K562 (cell line): ENCODE results near the gene HOXB6. TPM values are rescaled to one million over a fixed set of nuclear protein-coding genes. Genes with fewer than 3 reads are reported as not detected.

Experiments used
- ATAC-seq: fragments of 200-7000 bp; cut with Tn5 transposase; 3 replicates; pipeline ENCODE4 v1.9.1; 2020; ENCODE audit warnings: moderate library complexity
- BruUV-seq: library from RNA; stranded (reverse); fragments of 400-500 nt; replicated peaks from 2 replicates; lab custom pipeline; 2021; lab: Mats Ljungman, UMichigan
- CTCF ChIA-PET: fragments of 300-600 bp; formaldehyde crosslinking; extraction: SDS; loops from one replicate; lab custom pipeline; 2021; ENCODE audit warnings: low intra/inter-chr PET ratio; lab: Yijun Ruan, JAX
- POLR2A ChIA-PET: fragments of 300-600, 350-650 bp; sonication (Branson Sonifier 250); formaldehyde crosslinking; extraction: SDS; loops from one replicate; lab custom pipeline; 2021; ENCODE audit warnings: antibody characterized with exemption, inconsistent platforms; lab: Yijun Ruan, JAX
- DNase-seq, 4 experiments: peaks; one replicate each; pipeline versions ENCODE4 v3.0.0 to v3.0.0-alpha.2; 2011 to 2018; ENCODE audit warnings: low spot score in 3 of 4, mixed read lengths in 3 of 4; ENCODE audit errors: extremely low read depth in 1 of 4
- FAIRE-seq: peaks from 2 replicates; lab custom pipeline; 2011; peaks lifted over from hg19 to GRCh38; lab: Jason Lieb, UNC
- H2AFZ ChIP-seq: 2 replicates; pipeline ENCODE4 v1.6.0; 2011; ENCODE audit warnings: low read depth, low read length, control low read depth, inconsistent platforms
- H3K27ac ChIP-seq: fragments of 200-600 bp; 3 replicates; pipeline ENCODE4 v1.8.0; 2011; ENCODE audit warnings: low read depth, mild to moderate bottlenecking, control low read depth, inconsistent platforms, low read length, moderate library complexity, mixed read lengths; ENCODE audit errors: extremely low read depth
- H3K27me3 ChIP-seq, 2 experiments: fragments of 300-600 bp in 1 of 2; 2 replicates in 1 of 2; 3 replicates in 1 of 2; pipeline versions ENCODE4 v1.6.0 to v1.8.0; 2011; ENCODE audit warnings: inconsistent platforms in 2 of 2, low read length in 2 of 2, mild to moderate bottlenecking in 1 of 2, mixed read lengths in 1 of 2, moderate library complexity in 1 of 2; ENCODE audit not compliant: control insufficient read depth in 2 of 2, insufficient read depth in 2 of 2
- H3K36me3 ChIP-seq: fragments of 300-600 bp; 3 replicates; pipeline ENCODE4 v1.8.0; 2011; ENCODE audit warnings: mild to moderate bottlenecking, low read length, inconsistent platforms; ENCODE audit not compliant: control insufficient read depth, insufficient read depth
- H3K4me1 ChIP-seq, 2 experiments: fragments of 200-600 bp in 1 of 2; replicated peaks in 1 of 2; 2 replicates in 1 of 2; 3 replicates in 1 of 2; pipeline versions ENCODE4 v1.5.1 to v1.8.0; 2011; ENCODE audit warnings: inconsistent platforms in 2 of 2, low read length in 2 of 2, mild to moderate bottlenecking in 1 of 2, mixed read lengths in 1 of 2, moderate library complexity in 1 of 2; ENCODE audit not compliant: control insufficient read depth in 2 of 2, insufficient read depth in 2 of 2
- H3K4me2 ChIP-seq: 2 replicates; pipeline ENCODE4 v1.6.1; 2011; ENCODE audit warnings: low read length, control low read depth, inconsistent platforms, mixed read lengths; ENCODE audit not compliant: insufficient read depth
- H3K4me3 ChIP-seq: fragments of 200-600 bp; sonication (generic), shearing (Covaris generic); 2 replicates; pipeline ENCODE4 v1.5.1; 2016; ENCODE audit warnings: control low read depth, inconsistent platforms
- H3K79me2 ChIP-seq: fragments of 200-600 bp; 3 replicates; pipeline ENCODE4 v1.8.0; 2011; ENCODE audit warnings: low read length, inconsistent platforms; ENCODE audit not compliant: control insufficient read depth, insufficient read depth
- H3K9ac ChIP-seq, 2 experiments: 2 replicates each; pipeline versions ENCODE4 v1.6.0 to v1.6.1; 2011; ENCODE audit warnings: low read depth in 2 of 2, low read length in 2 of 2, control low read depth in 1 of 2, inconsistent platforms in 1 of 2, mild to moderate bottlenecking in 1 of 2, mixed read lengths in 1 of 2; ENCODE audit not compliant: insufficient read depth in 1 of 2
- H3K9me1 ChIP-seq: one replicate; pipeline ENCODE4 v1.6.0; 2011; ENCODE audit warnings: inconsistent platforms, mild to moderate bottlenecking, low read length, moderate library complexity; ENCODE audit not compliant: control insufficient read depth, insufficient read depth
- H3K9me3 ChIP-seq: replicated peaks from 2 replicates; pipeline ENCODE4 v1.5.1; 2011; ENCODE audit warnings: low read depth, low read length, inconsistent platforms; ENCODE audit not compliant: control insufficient read depth, insufficient read depth
- H4K20me1 ChIP-seq: replicated peaks from 2 replicates; pipeline ENCODE4 v1.6.1; 2011; ENCODE audit warnings: low read length, inconsistent platforms, mixed read lengths; ENCODE audit not compliant: control insufficient read depth, insufficient read depth
- CEBPB ChIP-seq: fragments of 450-650 bp; IDR thresholded peaks from 2 replicates; pipeline ENCODE4 v1.6.1; 2016; ENCODE audit warnings: missing genetic modification characterization, missing compliant biosample characterization
- HOMEZ ChIP-seq: fragments of 250-450 bp; sonication (Bioruptor Pico); IDR thresholded peaks from 2 replicates; pipeline ENCODE4 v1.4.0; 2020; ENCODE audit warnings: mild to moderate bottlenecking, moderate library complexity
- PHF20 ChIP-seq: fragments of 450-650 bp; IDR thresholded peaks from 2 replicates; pipeline ENCODE4 v1.6.1; 2018; ENCODE audit not compliant: partially characterized antibody
- RERE ChIP-seq: sonication (generic); formaldehyde crosslinking; IDR thresholded peaks from 2 replicates; pipeline ENCODE4 v1.8.0; 2023; ENCODE audit warnings: missing genetic modification reagents, mild to moderate bottlenecking, borderline replicate concordance
- SMC3 ChIP-seq: conservative IDR thresholded peaks from 2 replicates; pipeline ENCODE4 v1.6.1; 2011; ENCODE audit warnings: low read depth, low read length, improper control_type of control experiment; ENCODE audit not compliant: insufficient read depth
- THAP12 ChIP-seq: fragments of 250-450 bp; sonication (Bioruptor Pico); IDR thresholded peaks from 2 replicates; pipeline ENCODE4 v1.9.0; 2021; ENCODE audit warnings: mild to moderate bottlenecking, inconsistent platforms
- ZKSCAN3 ChIP-seq: fragments of 250-450 bp; sonication (Bioruptor Pico); IDR thresholded peaks from 2 replicates; pipeline ENCODE4 v1.4.0; 2020
- WGBS: fragments of 100-300 bp; shearing (Covaris generic); methylation state at CpG from one replicate; pipeline ENCODE4 v1.1.6; 2016; ENCODE audit warnings: low coverage, mixed read lengths; ENCODE audit not compliant: insufficient coverage; ENCODE audit errors: missing lambda C conversion rate; 5-methylcytosine and 5-hydroxymethylcytosine counted together
- in situ Hi-C: fragments of 300-500 bp; cut with MboI; formaldehyde crosslinking; loops from 4 replicates; pipeline ENCODE4 v1.15.0; 2018; ENCODE audit warnings: inconsistent platforms, mixed read lengths
- intact Hi-C: fragments of 100-400 bp; cut with micrococcal nuclease; formaldehyde crosslinking; loops from 2 replicates; pipeline ENCODE4 v1.14.2; 2022
- polyA plus RNA-seq, 8 experiments: library from polyadenylated mRNA; depleted of rRNA in 4 of 8; stranded (reverse) in 5 of 8; unstranded in 3 of 8; fragments of >200 nt; fragmentation: Nextera tagmentation in 2 of 8; fragmentation: Illumina TruSeq in 1 of 8; extraction: Ambion mirVana in 2 of 8; extraction: Trizol in 1 of 8; gene quantifications; 2 replicates each; pipeline versions ENCODE4 v1.2.1 to v1.2.3, GENCODE V29; 2011 to 2014; ENCODE audit warnings: inconsistent platforms in 1 of 8, missing spikeins in 1 of 8
- total RNA-seq, 7 experiments: library from RNA; depleted of rRNA in 6 of 7; stranded (reverse); fragments of >200 nt in 6 of 7; fragmentation: Illumina TruSeq in 2 of 7; extraction: Trizol in 2 of 7; gene quantifications; 2 replicates each; pipeline versions ENCODE4 v1.2.1 to v1.2.3, GENCODE V29; 2011 to 2021; ENCODE audit warnings: low replicate concordance in 1 of 7

The HOXB6 gene
- total and polyA plus RNA-seq, 9 of the 15 experiments (the other 6 are each of a cell fraction or from before 2014, with no cell fraction given): 1.2 to 14.8 (median 4.9) TPM

- 63% methylated on average over 18 of the region's 18 CpGs for WGBS
- no TSS peak for BruUV-seq
- H3K9ac ChIP-seq: peak overlapping the region in 1 of 2 experiments; percentile 49; a peak in 1 of 4 replicates
- ChIA-PET CTCF (no interaction called here), POLR2A (interaction anchor here (1.0 to 3.8 kb wide), 3 partner anchors 8 to 19 kb away, joined by 3 to 43 read pairs (median 8); partner anchors contain the start of gene HOXB9)
- no peaks in the 10 kb centered on the region for H3K27me3 ChIP-seq
- DNase-seq: no peak
- H3K79me2 ChIP-seq: peaks cover 18% of the 10 kb centered on the region; the same call in 2 of the 3 replicates
- peaks cover 4% of the 10 kb centered on the region for H3K9me1 ChIP-seq
- peak overlapping the region; percentile 42 for H2AFZ ChIP-seq
- H4K20me1 ChIP-seq: no peaks in the 10 kb centered on the region
- in situ Hi-C loops: no loop called here
- FAIRE-seq: peak; percentile 51
- H3K36me3 ChIP-seq: peaks cover 8% of the 10 kb centered on the region; the same call in 1 of the 3 replicates
- no peak for ATAC-seq
- no peaks in the 10 kb centered on the region for H3K9me3 ChIP-seq
- peaks cover 47 to 63% of the 10 kb centered on the region in 2 experiments for H3K4me1 ChIP-seq
- intact Hi-C loops: no loop called here
- H3K4me2 ChIP-seq: no peak overlapping the region
- no peak overlapping the region for H3K4me3 ChIP-seq
- no peak overlapping the region for H3K27ac ChIP-seq
- TF ChIP-seq PHF20 (no peak), THAP12 (CRISPR knock-in tag) (no peak), ZKSCAN3 (CRISPR knock-in tag) (no peak), RERE (no peak), SMC3 (no peak), HOMEZ (CRISPR knock-in tag) (no peak), CEBPB (tag) (0 out of 2 replicates have a peak, but pooled peaks have one; percentile 27)
These were observed 32.8 kb upstream of the HOXB6 start for GRCh38 chr17:48637323-48638260.
